ENCODE data around the gene ARHGAP22. TPM values are rescaled to one million over a fixed set of nuclear protein-coding genes. Genes with fewer than 3 reads are reported as not detected.

The ARHGAP22 gene
- polyA plus RNA-seq, 3 donors: 1.5 to 7.8 (median 1.9) TPM

- TF ChIP-seq CTCF (IDR thresholded peaks at IDR 0.05): no peak
- Histone ChIP-seq H3K36me3 (replicated peaks in 1 of 2; ENCODE audit: control insufficient read depth in 1 of 2, insufficient read depth in 2 of 2, low read length in 2 of 2) (peaks cover 9 to 37% of the 10 kb centered on the region in 2 donors), H3K27ac (ENCODE audit: low read depth in 1 of 2, low read length in 2 of 2) (no peak overlapping the region), H3K4me3 (replicated peaks in 1 of 3; ENCODE audit: low read depth in 2 of 3, low read length in 3 of 3) (no peak overlapping the region), H2AFZ (ENCODE audit: insufficient read depth, low read depth, low read length, poor library complexity, severe bottlenecking) (no peak overlapping the region), H3K79me2 (ENCODE audit: insufficient read depth, low read length) (no peaks in the 10 kb centered on the region), H3K27me3 (ENCODE audit: control insufficient read depth in 2 of 2, insufficient read depth in 2 of 2, low read length in 2 of 2) (no peaks in the 10 kb centered on the region), H3K4me2 (replicated peaks; ENCODE audit: extremely low read depth, low read length, poor library complexity, severe bottlenecking) (no peak overlapping the region), H4K20me1 (ENCODE audit: insufficient read depth, low read length) (no peaks in the 10 kb centered on the region), H3K9me3 (replicated peaks in 1 of 2; ENCODE audit: control insufficient read depth in 1 of 2, insufficient read depth in 1 of 2, low read length in 2 of 2) (no peaks in the 10 kb centered on the region), H3K4me1 (ENCODE audit: control insufficient read depth in 1 of 2, insufficient read depth in 2 of 2, low read length in 2 of 2) (no peaks in the 10 kb centered on the region), H3K9ac (ENCODE audit: insufficient read depth, low read length, poor library complexity, severe bottlenecking) (no peak overlapping the region)
- no peak overlapping the region for H3K4me3 Mint-ChIP-seq
- no peaks in the 10 kb centered on the region for H3K27me3 Mint-ChIP-seq (ENCODE audit: low read depth in 3 of 3)
- H3K36me3 Mint-ChIP-seq: peaks cover 39 to 50% of the 10 kb centered on the region in 2 donors
- H3K27ac Mint-ChIP-seq: no peak overlapping the region
- WGBS (ENCODE audit: insufficient coverage): no CpG with 5 or more reads among the region's 1 CpG
- H3K4me1 Mint-ChIP-seq: no peaks in the 10 kb centered on the region
- H3K9me3 Mint-ChIP-seq: no peaks in the 10 kb centered on the region
- DNase-seq: no peak
- intact Hi-C loops (cut with micrococcal nuclease): no loop called here
Observed at GRCh38 chr10:48429309-48429708, 175.6 kb downstream of the ARHGAP22 start.

DNA sequence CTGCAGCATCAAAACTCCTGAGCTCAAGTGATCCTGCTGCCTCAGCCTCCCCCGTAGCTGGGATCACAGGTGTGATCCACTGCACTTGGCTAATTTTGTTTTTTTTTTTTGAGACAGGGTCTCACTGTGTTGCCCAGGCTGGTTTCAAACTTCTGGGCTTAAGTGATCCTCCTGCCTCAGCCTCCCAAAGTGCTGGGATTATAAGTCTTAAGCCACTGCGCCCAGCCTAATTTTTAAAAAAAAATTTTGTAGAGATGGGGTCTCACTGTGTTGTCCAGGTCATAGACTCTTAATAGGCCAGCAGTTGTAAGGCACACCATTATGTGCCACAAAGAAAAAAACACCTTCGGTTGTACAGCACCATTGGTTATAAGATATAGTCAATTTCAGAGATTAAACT, 176.0 kb downstream of the ARHGAP22 start:
- no peaks in the 10 kb centered on the region for H3K4me1 ChIP-seq (ENCODE audit: control insufficient read depth in 1 of 2, insufficient read depth in 2 of 2, low read length in 2 of 2)
- no peaks in the 10 kb centered on the region for H3K4me1 Mint-ChIP-seq
- no peak overlapping the region for H3K9ac ChIP-seq (ENCODE audit: insufficient read depth, low read length, poor library complexity, severe bottlenecking)
- H3K4me2 ChIP-seq (replicated peaks; ENCODE audit: extremely low read depth, low read length, poor library complexity, severe bottlenecking): no peak overlapping the region
- peaks cover 9 to 36% of the 10 kb centered on the region in 2 donors for H3K36me3 ChIP-seq (replicated peaks in 1 of 2; ENCODE audit: control insufficient read depth in 1 of 2, insufficient read depth in 2 of 2, low read length in 2 of 2)
- no peak for DNase-seq
- H3K27ac ChIP-seq (ENCODE audit: low read depth in 1 of 2, low read length in 2 of 2): no peak overlapping the region
- TF ChIP-seq CTCF (IDR thresholded peaks at IDR 0.05): no peak
- no peak overlapping the region for H2AFZ ChIP-seq (ENCODE audit: insufficient read depth, low read depth, low read length, poor library complexity, severe bottlenecking)
- H3K4me3 Mint-ChIP-seq: no peak overlapping the region
- no peak overlapping the region for H3K27ac Mint-ChIP-seq
- H3K27me3 ChIP-seq (ENCODE audit: control insufficient read depth in 2 of 2, insufficient read depth in 2 of 2, low read length in 2 of 2): no peaks in the 10 kb centered on the region
- no peaks in the 10 kb centered on the region for H3K9me3 Mint-ChIP-seq
- WGBS (ENCODE audit: insufficient coverage): no CpG with 5 or more reads among the region's 3 CpGs
- no peaks in the 10 kb centered on the region for H3K27me3 Mint-ChIP-seq (ENCODE audit: low read depth in 3 of 3)
- no peaks in the 10 kb centered on the region for H3K9me3 ChIP-seq (replicated peaks in 1 of 2; ENCODE audit: control insufficient read depth in 1 of 2, insufficient read depth in 1 of 2, low read length in 2 of 2)
- H3K4me3 ChIP-seq (replicated peaks in 1 of 3; ENCODE audit: low read depth in 2 of 3, low read length in 3 of 3): no peak overlapping the region
- no peaks in the 10 kb centered on the region for H3K79me2 ChIP-seq (ENCODE audit: insufficient read depth, low read length)
- intact Hi-C loops (cut with micrococcal nuclease): no loop called here
- no peaks in the 10 kb centered on the region for H4K20me1 ChIP-seq (ENCODE audit: insufficient read depth, low read length)
- H3K36me3 Mint-ChIP-seq: peaks cover 39 to 49% of the 10 kb centered on the region in 2 donors

Data from CD14-positive monocyte (primary cell).